Vagina (tissue), 2 donors: ENCODE data around the gene ROCK1.

ENCODE experiments used
- CTCF ChIP-seq, 3 experiments: fragments of 450-650 bp in 2 of 3; fragments of 200-600 bp in 1 of 3; sonication (generic) in 1 of 3; IDR thresholded peaks; one replicate each; pipeline ENCODE4 v1.5.1; 2017 to 2019; ENCODE audit warnings: antibody characterized with exemption in 3 of 3, mild to moderate bottlenecking in 2 of 3, moderate library complexity in 2 of 3
- POLR2A ChIP-seq, 2 donors: fragments of 450-650 bp; IDR thresholded peaks; one replicate each; pipeline ENCODE4 v1.6.1; 2017; ENCODE audit warnings: antibody characterized with exemption in 2 of 2, mild to moderate bottlenecking in 2 of 2, moderate library complexity in 2 of 2
- POLR2AphosphoS5 ChIP-seq, 2 donors: sonication (generic); formaldehyde crosslinking; IDR thresholded peaks; one replicate each; pipeline ENCODE4 v1.9.0; 2017; ENCODE audit warnings: antibody characterized with exemption in 2 of 2, mild to moderate bottlenecking in 2 of 2, low read depth in 1 of 2; ENCODE audit not compliant: insufficient read depth in 1 of 2

- TF ChIP-seq CTCF (IDR thresholded peaks at IDR 0.05) = no peak
- peak in 1 of 2 donors; percentile 7 for TF ChIP-seq POLR2AphosphoS5 (IDR thresholded peaks at IDR 0.05; ENCODE audit: insufficient read depth in 1 of 2, low read depth in 1 of 2)
- no peak for TF ChIP-seq POLR2A (IDR thresholded peaks at IDR 0.05)
Measured at GRCh38 chr18:21112140-21112473, 494 bp upstream of the ROCK1 start.
